GM21447 (cell line): ENCODE measurements around the gene VTA1.
"Not testable (repeated sequence)": the region's sequence is repeated elsewhere in the genome, so short reads cannot be mapped to it uniquely, and the experiment has no call there.

ENCODE experiments used
- ATAC-seq: cut with Tn5 transposase; IDR thresholded peaks from one replicate; pipeline ENCODE4 v1.9.1; 2021; ENCODE audit not compliant: unreplicated experiment

Gene VTA1

GRCh38 chr6:142146828-142147662 lies at the start of gene VTA1, which contains the start of gene NMBR:
Gene VTA1 (plus strand): TSS chr6:142147263. CDS start chr6:142147288, 25 bp downstream.
Gene NMBR (minus strand): TSS chr6:142147122. CDS start chr6:142088658, 58,464 bp downstream.
- peak; percentile 99 for ATAC-seq

- not testable (repeated sequence) for ATAC-seq
Measured at GRCh38 chr6:142104820-142105219, 42.2 kb upstream of the VTA1 start.

GRCh38 chr6:142110820-142111219 lies 36.2 kb upstream of the VTA1 start:
- ATAC-seq: not testable (repeated sequence)

GRCh38 chr6:142112451-142113061 lies 34.5 kb upstream of the VTA1 start:
- no peak for ATAC-seq

GRCh38 chr6:142117366-142117765 lies 29.7 kb upstream of the VTA1 start:
- ATAC-seq: no peak

- ATAC-seq: no peak
Measured at GRCh38 chr6:142118328-142118727, 28.7 kb upstream of the VTA1 start.

- no peak for ATAC-seq
Measured at GRCh38 chr6:142118925-142119324, 28.1 kb upstream of the VTA1 start.

GRCh38 chr6:142121342-142121741 lies 25.7 kb upstream of the VTA1 start:
- ATAC-seq: no peak

- no peak for ATAC-seq
Measured at GRCh38 chr6:142130814-142131213, 16.2 kb upstream of the VTA1 start.

- ATAC-seq: no peak
Measured at GRCh38 chr6:142132625-142133024, 14.4 kb upstream of the VTA1 start, which contains the start of gene GJE1. Gene GJE1 (plus strand): TSS chr6:142132925. CDS start chr6:142133159, 234 bp downstream.

- ATAC-seq: no peak
Measured at GRCh38 chr6:142138876-142139275, 8.2 kb upstream of the VTA1 start.

- ATAC-seq: not testable (repeated sequence)
Measured at GRCh38 chr6:142141531-142141930, 5.5 kb upstream of the VTA1 start.

- no peak for ATAC-seq
Measured at GRCh38 chr6:142152746-142153145, 5.7 kb downstream of the VTA1 start.

- ATAC-seq: no peak
Measured at GRCh38 chr6:142153196-142153595, 6.1 kb downstream of the VTA1 start.

- no peak for ATAC-seq
Measured at GRCh38 chr6:142154336-142154735, 7.3 kb downstream of the VTA1 start.

- ATAC-seq: no peak
Measured at GRCh38 chr6:142155091-142155490, 8.0 kb downstream of the VTA1 start.

GRCh38 chr6:142155895-142156757 lies 9.1 kb downstream of the VTA1 start:
- ATAC-seq: no peak

- ATAC-seq: not testable (repeated sequence)
Measured at GRCh38 chr6:142156758-142157068, 9.7 kb downstream of the VTA1 start.

GRCh38 chr6:142162780-142163179 lies 15.7 kb downstream of the VTA1 start:
- no peak for ATAC-seq

- ATAC-seq: no peak
Measured at GRCh38 chr6:142165227-142165626, 18.2 kb downstream of the VTA1 start.

- no peak for ATAC-seq
Measured at GRCh38 chr6:142167071-142167470, 20.0 kb downstream of the VTA1 start.
